Astrocyte (in vitro differentiated cells and primary cell): ENCODE results near the gene PBX3. TPM values are rescaled to one million over a fixed set of nuclear protein-coding genes. Genes with fewer than 3 reads are reported as not detected.
A peak's percentile ranks its signal among the peaks of the same experiment; 100 is the strongest.

Experiments
- DNase-seq: peaks from one replicate; pipeline ENCODE4 v3.0.0-alpha.2; 2010; ENCODE audit warnings: low read depth
- FAIRE-seq: peaks from 2 replicates; lab custom pipeline; 2011; peaks lifted over from hg19 to GRCh38; lab: Jason Lieb, UNC
- H2AFZ ChIP-seq: 2 replicates; pipeline ENCODE4 v1.6.0; 2012; ENCODE audit warnings: low read depth, low read length, inconsistent platforms
- H3K27ac ChIP-seq: 2 replicates; pipeline ENCODE4 v1.5.1; 2011; ENCODE audit warnings: low read depth, low read length, inconsistent platforms
- H3K27me3 ChIP-seq: 2 replicates; pipeline ENCODE4 v1.6.0; 2011; ENCODE audit warnings: low read length, inconsistent platforms; ENCODE audit not compliant: insufficient read depth
- H3K36me3 ChIP-seq: 2 replicates; pipeline ENCODE4 v1.5.1; 2011; ENCODE audit warnings: low read length, inconsistent platforms; ENCODE audit not compliant: insufficient read depth
- H3K4me1 ChIP-seq: 2 replicates; pipeline ENCODE4 v1.5.1; 2011; ENCODE audit warnings: low read length, inconsistent platforms; ENCODE audit not compliant: insufficient read depth
- H3K4me2 ChIP-seq: 2 replicates; pipeline ENCODE4 v1.6.0; 2012; ENCODE audit warnings: low read length, inconsistent platforms
- H3K4me3 ChIP-seq: 2 replicates; pipeline ENCODE4 v1.5.1; 2011; ENCODE audit warnings: low read depth, mild to moderate bottlenecking, low read length, inconsistent platforms; ENCODE audit not compliant: insufficient read depth
- H3K79me2 ChIP-seq: 2 replicates; pipeline ENCODE4 v1.6.0; 2012; ENCODE audit warnings: mild to moderate bottlenecking, low read length, inconsistent platforms; ENCODE audit not compliant: insufficient read depth
- H3K9ac ChIP-seq: 2 replicates; pipeline ENCODE4 v1.6.0; 2012; ENCODE audit warnings: mild to moderate bottlenecking, low read length, inconsistent platforms
- H3K9me3 ChIP-seq: 2 replicates; pipeline ENCODE4 v1.5.1; 2012; ENCODE audit warnings: low read depth, mild to moderate bottlenecking, low read length, inconsistent platforms; ENCODE audit not compliant: insufficient read depth
- H4K20me1 ChIP-seq: 2 replicates; pipeline ENCODE4 v1.6.0; 2012; ENCODE audit warnings: low read length, inconsistent platforms; ENCODE audit not compliant: insufficient read depth
- H3K27ac Mint-ChIP-seq: one replicate; pipeline ENCODE4 v1.8.0; 2021; ENCODE audit warnings: mild to moderate bottlenecking, mixed read lengths; ENCODE audit not compliant: unreplicated experiment
- H3K27me3 Mint-ChIP-seq: one replicate; pipeline ENCODE4 v1.8.0; 2021; ENCODE audit warnings: low read depth, mixed read lengths; ENCODE audit not compliant: unreplicated experiment
- H3K36me3 Mint-ChIP-seq: one replicate; pipeline ENCODE4 v1.8.0; 2021; ENCODE audit warnings: low read depth, mixed read lengths; ENCODE audit not compliant: unreplicated experiment
- H3K4me1 Mint-ChIP-seq: one replicate; pipeline ENCODE4 v1.8.0; 2021; ENCODE audit warnings: low read depth, mixed read lengths; ENCODE audit not compliant: unreplicated experiment
- H3K4me3 Mint-ChIP-seq: one replicate; pipeline ENCODE4 v1.8.0; 2021; ENCODE audit warnings: mild to moderate bottlenecking, moderate library complexity, mixed read lengths; ENCODE audit not compliant: unreplicated experiment
- H3K9me3 Mint-ChIP-seq: one replicate; pipeline ENCODE4 v1.8.0; 2021; ENCODE audit warnings: mild to moderate bottlenecking, mixed read lengths; ENCODE audit not compliant: unreplicated experiment
- CTCF ChIP-seq: IDR thresholded peaks from 2 replicates; pipeline ENCODE4 v1.5.1; 2011; ENCODE audit warnings: low read depth, mild to moderate bottlenecking, inconsistent platforms, low read length, moderate library complexity; ENCODE audit not compliant: insufficient read depth
- EZH2 ChIP-seq: IDR thresholded peaks from 2 replicates; pipeline ENCODE4 v1.6.1; 2012; ENCODE audit warnings: mild to moderate bottlenecking, low read length, inconsistent platforms; ENCODE audit not compliant: insufficient read depth
- total RNA-seq: library from RNA; stranded (reverse); gene quantifications from 2 replicates; pipeline ENCODE4 v1.2.1, GENCODE V29; 2021

PBX3 gene
- total RNA-seq, 1 donor from 2014 or later = 51.2 TPM

DNA sequence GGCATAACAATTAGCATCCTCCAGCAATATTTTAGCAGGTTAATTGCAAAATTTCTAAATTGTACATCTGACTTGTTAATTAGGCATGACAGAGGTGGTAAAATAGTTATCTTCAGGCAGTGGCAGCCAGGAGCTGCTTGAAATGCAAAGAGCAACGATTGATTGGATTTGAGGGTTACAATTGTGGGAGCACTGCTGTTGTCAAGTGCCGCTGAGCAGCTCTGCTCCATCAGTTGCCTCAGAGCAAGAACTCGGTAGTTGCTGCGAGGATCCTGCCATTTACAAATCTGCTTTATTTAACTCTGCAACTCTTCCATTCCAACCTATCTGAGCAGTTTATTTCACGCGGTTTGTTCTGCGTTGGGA lies 12.6 kb downstream of the PBX3 start:
- FAIRE-seq = no peak
- H3K4me1 ChIP-seq = peaks cover 17% of the 10 kb centered on the region
- no peaks in the 10 kb centered on the region for H3K9me3 ChIP-seq
- peaks cover 3% of the 10 kb centered on the region for H3K36me3 ChIP-seq
- peak overlapping the region; percentile 49 for H2AFZ ChIP-seq
- no peak overlapping the region for H3K27ac ChIP-seq
- H3K4me2 ChIP-seq = peak overlapping the region; percentile 86
- H3K9me3 Mint-ChIP-seq = no peaks in the 10 kb centered on the region
- peaks cover 29% of the 10 kb centered on the region for H3K4me1 Mint-ChIP-seq
- no peak for DNase-seq
- H3K27me3 ChIP-seq = no peaks in the 10 kb centered on the region
- H3K27me3 Mint-ChIP-seq = no peaks in the 10 kb centered on the region
- H3K4me3 Mint-ChIP-seq = peak overlapping the region; percentile 2
- H3K9ac ChIP-seq = peak overlapping the region; percentile 45
- H3K79me2 ChIP-seq = peaks cover 97% of the 10 kb centered on the region
- peak overlapping the region; percentile 39 for H3K4me3 ChIP-seq
- TF ChIP-seq EZH2 (no peak), CTCF (no peak)
- H3K36me3 Mint-ChIP-seq = peaks cover 2% of the 10 kb centered on the region
- H3K27ac Mint-ChIP-seq = peak overlapping the region; percentile 4
- peaks cover 35% of the 10 kb centered on the region for H4K20me1 ChIP-seq

DNA sequence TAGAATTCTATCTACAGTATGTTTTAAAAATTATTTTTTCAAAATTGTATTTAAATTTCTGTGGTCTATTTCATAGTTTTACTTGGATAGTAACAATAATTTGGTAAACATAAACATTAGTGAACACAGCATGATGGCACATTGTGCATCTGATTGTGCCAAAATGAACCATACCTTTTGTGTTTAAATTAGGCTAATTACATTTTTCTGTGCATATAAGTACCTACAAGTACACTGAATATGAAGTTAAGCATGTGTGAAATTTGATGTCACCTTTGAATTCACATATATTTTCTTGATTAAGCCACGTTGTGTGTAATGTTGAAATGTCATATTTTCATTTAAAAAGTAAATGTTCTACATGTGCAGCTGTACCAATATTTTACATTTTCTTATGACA lies 13.4 kb downstream of the PBX3 start:
- Histone ChIP-seq H3K4me3 (no peak overlapping the region), H3K36me3 (peaks cover 3% of the 10 kb centered on the region), H3K27me3 (no peaks in the 10 kb centered on the region), H3K4me2 (no peak overlapping the region), H3K79me2 (peaks cover 97% of the 10 kb centered on the region), H4K20me1 (peaks cover 30% of the 10 kb centered on the region), H3K4me1 (peaks cover 17% of the 10 kb centered on the region), H3K9ac (no peak overlapping the region), H2AFZ (no peak overlapping the region), H3K9me3 (no peaks in the 10 kb centered on the region), H3K27ac (no peak overlapping the region)
- DNase-seq = no peak
- TF ChIP-seq EZH2 (no peak), CTCF (no peak)
- H3K27me3 Mint-ChIP-seq = no peaks in the 10 kb centered on the region
- no peak for FAIRE-seq
- peaks cover 29% of the 10 kb centered on the region for H3K4me1 Mint-ChIP-seq
- no peaks in the 10 kb centered on the region for H3K9me3 Mint-ChIP-seq
- H3K36me3 Mint-ChIP-seq = peaks cover 2% of the 10 kb centered on the region
- H3K4me3 Mint-ChIP-seq = no peak overlapping the region
- no peak overlapping the region for H3K27ac Mint-ChIP-seq

- Histone ChIP-seq H3K27ac (no peak overlapping the region), H3K4me1 (peaks cover 17% of the 10 kb centered on the region), H3K4me3 (no peak overlapping the region), H4K20me1 (peaks cover 25% of the 10 kb centered on the region), H3K27me3 (no peaks in the 10 kb centered on the region), H3K4me2 (no peak overlapping the region), H3K79me2 (peaks cover 99% of the 10 kb centered on the region), H3K9me3 (no peaks in the 10 kb centered on the region), H2AFZ (no peak overlapping the region), H3K9ac (no peak overlapping the region), H3K36me3 (no peaks in the 10 kb centered on the region)
- TF ChIP-seq EZH2 = no peak
- no peak for TF ChIP-seq CTCF
- no peak for DNase-seq
- Mint-ChIP-seq H3K9me3 (no peaks in the 10 kb centered on the region), H3K4me1 (peaks cover 29% of the 10 kb centered on the region), H3K4me3 (no peak overlapping the region), H3K27ac (no peak overlapping the region), H3K36me3 (no peaks in the 10 kb centered on the region), H3K27me3 (no peaks in the 10 kb centered on the region)
- FAIRE-seq = no peak
Measured at GRCh38 chr9:125761676-125762450, 14.7 kb downstream of the PBX3 start.
